Measurements from ENCODE around the gene HUWE1.

GRCh38 chrX:53688300-53688699 is 1.8 kb upstream of the HUWE1 start:
- TF ChIP-seq POLR2A (IDR thresholded peaks at IDR 0.05) (no peak), CTCF (IDR thresholded peaks at IDR 0.05) (no peak)

All from heart left ventricle (tissue), 13 donors.